KMS-11 (cell line): ENCODE measurements around the gene C22orf15.

ENCODE experiments used
- H2AFZ ChIP-seq: fragments of 200-600 bp; sonication (generic); 2 replicates; pipeline ENCODE4 v1.6.1; 2016; ENCODE audit warnings: antibody characterized with exemption, mixed run types, low read depth
- H3K27ac ChIP-seq: fragments of 200-600 bp; sonication (generic); 2 replicates; pipeline ENCODE4 v1.6.1; 2016; ENCODE audit warnings: mild to moderate bottlenecking, mixed run types
- H3K27me3 ChIP-seq: fragments of 200-600 bp; sonication (generic); 2 replicates; pipeline ENCODE4 v1.6.1; 2017; ENCODE audit warnings: mild to moderate bottlenecking, low read depth, mixed run types, moderate library complexity; ENCODE audit not compliant: insufficient read depth
- H3K36me3 ChIP-seq: fragments of 200-600 bp; sonication (generic); 2 replicates; pipeline ENCODE4 v1.6.1; 2017; ENCODE audit warnings: mild to moderate bottlenecking, mixed run types; ENCODE audit not compliant: insufficient read depth
- H3K4me1 ChIP-seq: fragments of 200-600 bp; sonication (generic); 2 replicates; pipeline ENCODE4 v1.6.1; 2016; ENCODE audit warnings: mild to moderate bottlenecking, low read depth, mixed run types; ENCODE audit not compliant: poor library complexity, severe bottlenecking
- H3K4me2 ChIP-seq: fragments of 200-600 bp; sonication (generic); 2 replicates; pipeline ENCODE4 v1.7.0; 2016; ENCODE audit warnings: mild to moderate bottlenecking, mixed run types
- H3K4me3 ChIP-seq: fragments of 200-600 bp; sonication (generic); IDR thresholded peaks from 2 replicates; pipeline ENCODE4 v1.6.1; 2017; ENCODE audit warnings: low read depth, low read length, mixed read lengths; ENCODE audit not compliant: insufficient read depth
- H3K79me2 ChIP-seq: fragments of 200-600 bp; sonication (generic); 2 replicates; pipeline ENCODE4 v1.6.1; 2016; ENCODE audit warnings: low read depth, mixed run types; ENCODE audit not compliant: insufficient read depth
- H3K9ac ChIP-seq: fragments of 200-600 bp; sonication (generic); 2 replicates; pipeline ENCODE4 v1.6.1; 2016; ENCODE audit warnings: mild to moderate bottlenecking, mixed run types
- H4K20me1 ChIP-seq: fragments of 200-600 bp; sonication (generic); 2 replicates; pipeline ENCODE4 v1.6.1; 2016; ENCODE audit warnings: mild to moderate bottlenecking, mixed run types; ENCODE audit not compliant: insufficient read depth
- CTCF ChIP-seq: fragments of 200-600 bp; sonication (generic); conservative IDR thresholded peaks from 2 replicates; pipeline ENCODE4 v1.6.1; 2017; ENCODE audit warnings: low read depth, mild to moderate bottlenecking, antibody characterized with exemption, low read length, moderate library complexity, mixed read lengths

The C22orf15 gene

GRCh38 chr22:23754980-23755636 lies 7.7 kb upstream of the C22orf15 start:
- no peak for TF ChIP-seq CTCF
- Histone ChIP-seq H3K4me3 (no peak overlapping the region), H3K9ac (no peak overlapping the region), H4K20me1 (no peaks in the 10 kb centered on the region), H2AFZ (no peak overlapping the region), H3K36me3 (no peaks in the 10 kb centered on the region), H3K27me3 (no peaks in the 10 kb centered on the region), H3K4me2 (no peak overlapping the region), H3K27ac (no peak overlapping the region), H3K4me1 (peaks cover 12% of the 10 kb centered on the region), H3K79me2 (no peaks in the 10 kb centered on the region)

- Histone ChIP-seq H3K4me3 (no peak overlapping the region), H4K20me1 (no peaks in the 10 kb centered on the region), H3K27me3 (no peaks in the 10 kb centered on the region), H3K4me2 (no peak overlapping the region), H3K9ac (no peak overlapping the region), H3K79me2 (no peaks in the 10 kb centered on the region), H3K36me3 (no peaks in the 10 kb centered on the region), H3K4me1 (peaks cover 7% of the 10 kb centered on the region), H2AFZ (no peak overlapping the region), H3K27ac (no peak overlapping the region)
- TF ChIP-seq CTCF: no peak
These were observed 7.1 kb upstream of the C22orf15 start for GRCh38 chr22:23755711-23756110.

- Histone ChIP-seq H3K27me3 (no peaks in the 10 kb centered on the region), H3K36me3 (no peaks in the 10 kb centered on the region), H3K27ac (no peak overlapping the region), H4K20me1 (no peaks in the 10 kb centered on the region), H2AFZ (no peak overlapping the region), H3K4me1 (no peaks in the 10 kb centered on the region), H3K79me2 (no peaks in the 10 kb centered on the region), H3K4me2 (no peak overlapping the region), H3K4me3 (no peak overlapping the region), H3K9ac (no peak overlapping the region)
- no peak for TF ChIP-seq CTCF
These were observed 5.9 kb upstream of the C22orf15 start for GRCh38 chr22:23756891-23757290.

GRCh38 chr22:23759566-23759965 lies 3.2 kb upstream of the C22orf15 start:
- H2AFZ ChIP-seq: no peak overlapping the region
- H3K27ac ChIP-seq: no peak overlapping the region
- H3K36me3 ChIP-seq: no peaks in the 10 kb centered on the region
- H3K4me1 ChIP-seq: no peaks in the 10 kb centered on the region
- no peaks in the 10 kb centered on the region for H3K27me3 ChIP-seq
- no peaks in the 10 kb centered on the region for H3K79me2 ChIP-seq
- H3K4me3 ChIP-seq: no peak overlapping the region
- no peak overlapping the region for H3K4me2 ChIP-seq
- no peak for TF ChIP-seq CTCF
- no peaks in the 10 kb centered on the region for H4K20me1 ChIP-seq
- H3K9ac ChIP-seq: no peak overlapping the region
